HFF-Myc (cell line): ENCODE results near the gene MAP3K20.

Experiments used
- DNase-seq: peaks from one replicate; pipeline ENCODE4 v3.0.0-alpha.2; 2011; ENCODE audit warnings: low read depth; ENCODE audit errors: extremely low read depth
- H3K4me3 ChIP-seq: replicated peaks from 2 replicates; pipeline ENCODE4 v1.5.1; 2011; ENCODE audit warnings: low read depth, mild to moderate bottlenecking, control low read depth, low read length
- TF ChIP-seq, protein P1 (sequence below): IDR thresholded peaks from 2 replicates; pipeline ENCODE4 v1.5.1; 2012; ENCODE audit warnings: mild to moderate bottlenecking, low read depth, low read length, control low read depth; ENCODE audit errors: missing control alignments

Gene MAP3K20

DNA sequence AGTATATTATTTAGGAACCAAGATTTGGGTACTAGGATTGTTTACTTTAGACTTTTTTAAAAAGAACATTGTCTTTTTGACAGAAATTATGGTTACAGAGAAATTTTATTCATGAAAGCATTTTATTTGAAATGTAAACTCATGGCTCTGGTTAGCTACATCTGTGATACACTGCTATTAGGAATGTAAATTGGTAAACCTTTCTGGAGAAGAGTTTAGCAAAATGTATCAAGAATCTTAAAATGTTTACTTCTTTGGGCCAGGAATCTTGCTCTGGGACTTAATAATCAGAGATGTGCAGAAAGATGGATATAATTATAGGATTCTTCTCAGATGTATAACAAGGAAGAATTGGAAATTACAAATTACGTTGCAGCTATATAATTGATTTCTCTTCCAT is 19.7 kb downstream of the MAP3K20 start:
- DNase-seq: no peak
- no peak overlapping the region for H3K4me3 ChIP-seq
- TF ChIP-seq, protein P1, sequence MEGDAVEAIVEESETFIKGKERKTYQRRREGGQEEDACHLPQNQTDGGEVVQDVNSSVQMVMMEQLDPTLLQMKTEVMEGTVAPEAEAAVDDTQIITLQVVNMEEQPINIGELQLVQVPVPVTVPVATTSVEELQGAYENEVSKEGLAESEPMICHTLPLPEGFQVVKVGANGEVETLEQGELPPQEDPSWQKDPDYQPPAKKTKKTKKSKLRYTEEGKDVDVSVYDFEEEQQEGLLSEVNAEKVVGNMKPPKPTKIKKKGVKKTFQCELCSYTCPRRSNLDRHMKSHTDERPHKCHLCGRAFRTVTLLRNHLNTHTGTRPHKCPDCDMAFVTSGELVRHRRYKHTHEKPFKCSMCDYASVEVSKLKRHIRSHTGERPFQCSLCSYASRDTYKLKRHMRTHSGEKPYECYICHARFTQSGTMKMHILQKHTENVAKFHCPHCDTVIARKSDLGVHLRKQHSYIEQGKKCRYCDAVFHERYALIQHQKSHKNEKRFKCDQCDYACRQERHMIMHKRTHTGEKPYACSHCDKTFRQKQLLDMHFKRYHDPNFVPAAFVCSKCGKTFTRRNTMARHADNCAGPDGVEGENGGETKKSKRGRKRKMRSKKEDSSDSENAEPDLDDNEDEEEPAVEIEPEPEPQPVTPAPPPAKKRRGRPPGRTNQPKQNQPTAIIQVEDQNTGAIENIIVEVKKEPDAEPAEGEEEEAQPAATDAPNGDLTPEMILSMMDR: no peak

DNA sequence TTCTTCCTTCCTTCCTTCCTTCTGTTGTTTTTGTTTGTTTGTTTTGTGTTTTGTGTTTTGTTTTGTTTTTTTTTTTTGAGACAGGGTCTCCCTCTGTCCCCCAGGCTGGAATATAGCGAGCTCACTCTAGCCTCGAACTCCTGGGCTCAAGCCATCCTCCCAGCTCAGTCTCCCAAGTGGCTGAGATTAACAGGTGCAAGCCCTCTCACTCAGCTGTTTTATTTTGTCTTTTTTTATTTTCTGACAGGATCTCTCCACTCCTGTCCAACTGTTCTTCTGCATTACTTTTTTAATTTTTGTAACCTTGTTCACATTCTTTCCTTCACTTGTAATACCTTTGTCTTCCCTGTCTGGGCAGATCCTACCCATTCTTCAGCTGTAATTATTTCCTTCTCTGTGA is 23.6 kb downstream of the MAP3K20 start:
- TF ChIP-seq, protein P1: no peak
- no peak for DNase-seq
- H3K4me3 ChIP-seq: no peak overlapping the region

DNA sequence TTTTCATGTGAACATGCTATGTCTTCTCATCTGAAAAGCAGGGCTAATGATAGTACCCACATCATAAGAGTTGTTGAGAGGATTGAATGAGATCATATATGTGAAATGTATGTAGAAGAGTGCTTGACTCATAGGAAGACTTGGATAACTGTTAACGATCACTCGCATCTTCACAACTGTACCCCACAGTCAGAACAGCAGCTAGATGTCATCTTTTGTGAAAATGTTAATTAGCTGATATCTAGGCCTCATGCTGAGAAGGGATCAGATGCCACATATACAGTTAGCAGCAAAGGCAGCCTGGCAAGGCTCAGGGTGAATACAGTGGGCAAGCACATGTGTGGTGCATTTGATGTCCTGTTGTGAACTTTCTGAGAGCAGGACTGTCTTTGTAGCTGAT is 24.2 kb downstream of the MAP3K20 start:
- DNase-seq: no peak
- TF ChIP-seq, protein P1: no peak
- no peak overlapping the region for H3K4me3 ChIP-seq

DNA sequence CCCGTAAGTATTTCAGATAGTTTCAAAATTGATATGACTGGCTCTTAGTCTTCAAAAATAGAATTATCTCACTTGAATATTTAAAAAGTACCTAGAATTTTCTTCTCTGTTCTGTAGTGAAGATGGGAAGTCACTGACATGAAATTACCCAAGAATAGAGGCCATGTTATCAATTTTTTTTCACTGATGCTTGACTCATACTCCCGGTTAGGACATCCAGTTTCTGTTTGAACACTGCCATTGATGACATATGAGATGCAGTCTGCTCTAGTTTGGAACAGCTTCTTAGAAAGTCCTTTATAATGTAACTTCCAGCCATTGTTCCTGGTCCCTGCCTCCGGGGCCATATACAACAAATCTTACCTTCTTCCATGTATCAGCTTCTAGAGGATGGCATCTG is 26.0 kb downstream of the MAP3K20 start:
- TF ChIP-seq, protein P1: no peak
- H3K4me3 ChIP-seq: no peak overlapping the region
- no peak for DNase-seq

DNA sequence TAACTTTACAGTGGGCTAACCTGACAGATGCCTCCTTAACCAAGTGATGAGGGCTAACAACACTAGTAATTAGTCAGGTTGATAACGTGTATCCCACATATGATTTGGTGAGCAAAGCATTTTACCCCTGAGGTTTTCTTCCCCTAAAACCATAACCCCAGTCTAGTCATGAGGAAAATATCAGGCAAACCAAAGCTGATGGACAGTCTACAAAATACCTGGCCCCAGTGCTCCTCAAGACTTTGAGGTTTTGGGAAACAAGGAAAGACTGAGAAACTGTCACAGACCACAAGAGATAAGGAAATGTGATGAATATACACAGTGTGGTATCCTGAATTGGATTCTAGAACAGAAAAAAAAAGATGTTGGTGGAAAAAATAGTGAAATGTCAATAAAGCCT is 28.5 kb downstream of the MAP3K20 start:
- no peak overlapping the region for H3K4me3 ChIP-seq
- no peak for DNase-seq
- TF ChIP-seq, protein P1: no peak

DNA sequence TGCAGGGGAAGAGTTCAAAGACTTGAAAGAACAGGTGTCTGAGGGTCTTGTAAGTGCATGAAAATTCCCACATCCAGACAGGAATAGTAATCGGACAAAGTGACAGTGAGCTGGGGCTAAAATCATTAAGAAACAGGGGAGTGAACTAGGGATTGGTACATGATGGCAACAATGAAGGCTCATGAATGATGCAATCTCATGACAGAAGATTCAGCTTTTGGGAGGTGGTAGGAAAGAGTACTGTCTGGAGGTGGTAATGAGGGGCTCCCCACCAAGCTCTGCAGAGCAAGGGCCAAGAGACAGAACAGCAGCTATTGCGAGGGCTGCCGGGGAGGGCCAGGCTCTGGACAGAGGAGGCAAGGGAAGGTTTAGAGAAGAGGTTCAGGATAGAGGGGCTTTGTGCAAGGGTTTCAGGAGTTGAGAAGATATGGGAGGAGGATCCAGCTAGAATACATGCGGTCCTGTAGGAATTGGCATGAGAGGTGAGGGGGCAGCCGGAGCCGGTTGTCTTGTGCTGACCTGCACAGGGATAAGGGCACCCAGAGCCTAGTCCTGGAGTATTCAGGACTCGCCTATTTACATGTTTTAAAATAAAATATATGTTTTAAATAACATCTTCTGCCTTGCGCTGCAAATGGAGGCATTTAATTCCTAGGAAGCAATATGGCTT is 31.4 kb downstream of the MAP3K20 start:
- no peak overlapping the region for H3K4me3 ChIP-seq
- TF ChIP-seq, protein P1: no peak
- no peak for DNase-seq

DNA sequence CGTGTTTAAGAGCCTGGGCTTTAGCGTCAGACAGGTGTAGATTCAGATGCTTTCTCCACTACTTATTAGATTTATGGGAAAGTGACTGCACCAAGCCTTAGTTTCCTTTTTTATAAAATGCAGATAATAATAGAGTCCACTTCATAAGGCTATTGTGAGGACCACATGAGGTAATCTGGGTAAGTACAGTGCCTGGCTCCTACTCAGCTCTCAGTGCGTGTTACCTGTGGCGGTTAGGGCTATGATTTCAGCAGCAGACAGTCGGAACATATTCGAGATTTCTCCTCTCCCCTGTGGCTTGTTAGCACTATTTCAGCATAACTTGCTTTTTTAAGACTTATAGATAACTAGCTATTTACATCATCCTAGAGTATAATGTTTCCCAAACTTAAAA is 32.0 kb downstream of the MAP3K20 start:
- H3K4me3 ChIP-seq: no peak overlapping the region
- TF ChIP-seq, protein P1: no peak
- no peak for DNase-seq
